Measurements from ENCODE around the gene CHP1.

- no peak for TF ChIP-seq POLR2A (IDR thresholded peaks at IDR 0.05)
- TF ChIP-seq CTCF (IDR thresholded peaks at IDR 0.05) = no peak
Measured at GRCh38 chr15:41307679-41308078, 76.6 kb downstream of the CHP1 start.

All from testis (tissue), 2 donors.